OCI-LY3 (cell line): ENCODE results near the gene SNX33.
"Not testable (repeated sequence)": the region's sequence is repeated elsewhere in the genome, so short reads cannot be mapped to it uniquely, and the experiment has no call there.

ENCODE experiments used
- CTCF ChIP-seq: fragments of 200-600, 300-600 bp; sonication (generic); IDR thresholded peaks from 2 replicates; pipeline ENCODE4 v1.5.1; 2014; ENCODE audit warnings: antibody characterized with exemption, low read length, low read depth
- EZH2phosphoT487 ChIP-seq: fragments of 200-600 bp; shearing (Covaris generic); IDR thresholded peaks from 2 replicates; pipeline ENCODE4 v1.6.1; 2018; ENCODE audit warnings: antibody characterized with exemption, mixed run types, low read depth

GRCh38 chr15:75692311-75692710, 44.6 kb downstream of the SNX33 start:
- not testable (repeated sequence) for TF ChIP-seq CTCF, EZH2phosphoT487
